IMR-90 (cell line): ENCODE results near the gene ANKRD33B. TPM values are rescaled to one million over a fixed set of nuclear protein-coding genes. Genes with fewer than 3 reads are reported as not detected.
A peak's percentile ranks its signal among the peaks of the same experiment; 100 is the strongest.
"Not testable (repeated sequence)": the region's sequence is repeated elsewhere in the genome, so short reads cannot be mapped to it uniquely, and the experiment has no call there.

Source experiments
- ATAC-seq: fragments of 200-7000 bp; cut with Tn5 transposase; 2 replicates; pipeline ENCODE4 v1.9.1; 2020; ENCODE audit warnings: low read depth, mild to moderate bottlenecking, moderate library complexity
- BruUV-seq: library from RNA; stranded (reverse); fragments of 400-500 nt; replicated peaks from 2 replicates; lab custom pipeline; 2021; lab: Mats Ljungman, UMichigan
- CTCF ChIA-PET: fragments of 300-600 bp; formaldehyde crosslinking; extraction: SDS; loops from one replicate; lab custom pipeline; 2021; ENCODE audit warnings: antibody characterized with exemption; lab: Yijun Ruan, JAX
- POLR2A ChIA-PET: fragments of 300-600 bp; sonication (Branson Sonifier 250); formaldehyde crosslinking; loops from one replicate; lab custom pipeline; 2022; ENCODE audit warnings: antibody characterized with exemption; ENCODE audit not compliant: unreplicated experiment; lab: Charles Lee
- DNase-seq: peaks from one replicate; pipeline ENCODE4 v3.0.0; 2013
- H2AFZ ChIP-seq: replicated peaks from 2 replicates; pipeline ENCODE3; 2013; ENCODE audit warnings: low read length, mild to moderate bottlenecking; ENCODE audit not compliant: poor library complexity
- H2AK5ac ChIP-seq: 2 replicates; pipeline ENCODE4 v1.6.1; 2013; ENCODE audit warnings: low read depth, low read length, inconsistent platforms
- H2AK9ac ChIP-seq: replicated peaks from 2 replicates; pipeline ENCODE3; 2013; ENCODE audit warnings: mild to moderate bottlenecking, low read depth, low read length, moderate library complexity; ENCODE audit not compliant: poor library complexity
- H2BK120ac ChIP-seq: 2 replicates; pipeline ENCODE4 v1.6.1; 2013; ENCODE audit warnings: low read depth, low read length, inconsistent platforms
- H2BK15ac ChIP-seq: 3 replicates; pipeline ENCODE4 v1.6.1; 2013; ENCODE audit warnings: low read depth, low read length, inconsistent platforms
- H2BK20ac ChIP-seq: 2 replicates; pipeline ENCODE4 v1.6.1; 2013; ENCODE audit warnings: low read depth, mild to moderate bottlenecking, inconsistent platforms, low read length, moderate library complexity
- H2BK5ac ChIP-seq: 2 replicates; pipeline ENCODE4 v1.6.1; 2013; ENCODE audit warnings: mild to moderate bottlenecking, low read depth, low read length, inconsistent platforms; ENCODE audit not compliant: poor library complexity, severe bottlenecking
- H3K14ac ChIP-seq: replicated peaks from 2 replicates; pipeline ENCODE4 v1.6.1; 2013; ENCODE audit warnings: low read depth, low read length, inconsistent platforms
- H3K18ac ChIP-seq: 2 replicates; pipeline ENCODE4 v1.6.1; 2013; ENCODE audit warnings: low read depth, low read length, control low read depth
- H3K23ac ChIP-seq: 2 replicates; pipeline ENCODE4 v1.6.1; 2013; ENCODE audit warnings: low read depth, low read length, inconsistent platforms
- H3K27ac ChIP-seq: 2 replicates; pipeline ENCODE4 v1.5.1; 2013; ENCODE audit warnings: mild to moderate bottlenecking, control low read depth, low read length; ENCODE audit not compliant: insufficient read depth
- H3K27me3 ChIP-seq: 2 replicates; pipeline ENCODE4 v1.6.1; 2013; ENCODE audit warnings: low read length; ENCODE audit not compliant: control insufficient read depth, insufficient read depth
- H3K36me3 ChIP-seq: 2 replicates; pipeline ENCODE4 v1.6.1; 2013; ENCODE audit warnings: low read length, mixed read lengths; ENCODE audit not compliant: control insufficient read depth, insufficient read depth
- H3K4ac ChIP-seq: 2 replicates; pipeline ENCODE4 v1.6.1; 2013; ENCODE audit warnings: low read depth, low read length, inconsistent platforms
- H3K4me1 ChIP-seq: 2 replicates; pipeline ENCODE4 v1.6.1; 2013; ENCODE audit warnings: low read length, mixed read lengths; ENCODE audit not compliant: control insufficient read depth, insufficient read depth
- H3K4me2 ChIP-seq: 2 replicates; pipeline ENCODE4 v1.6.1; 2013; ENCODE audit warnings: low read depth, mild to moderate bottlenecking, control low read depth, low read length, moderate library complexity
- H3K4me3 ChIP-seq: 2 replicates; pipeline ENCODE4 v1.5.1; 2013; ENCODE audit warnings: low read depth, mild to moderate bottlenecking, control low read depth, low read length, moderate library complexity; ENCODE audit not compliant: insufficient read depth
- H3K56ac ChIP-seq: 2 replicates; pipeline ENCODE4 v1.6.1; 2013; ENCODE audit warnings: low read length, inconsistent platforms; ENCODE audit not compliant: insufficient read depth; ENCODE audit errors: extremely low read depth
- H3K79me1 ChIP-seq, 2 experiments: 2 replicates each; pipeline ENCODE4 v1.6.1; 2013; ENCODE audit warnings: low read length in 2 of 2, inconsistent platforms in 1 of 2, low read depth in 1 of 2
- H3K9ac ChIP-seq: 2 replicates; pipeline ENCODE4 v1.6.1; 2013; ENCODE audit warnings: low read depth, low read length, control low read depth
- H3K9me1 ChIP-seq: 2 replicates; pipeline ENCODE4 v1.6.1; 2013; ENCODE audit warnings: low read length, inconsistent platforms; ENCODE audit not compliant: insufficient read depth
- H3K9me3 ChIP-seq: 2 replicates; pipeline ENCODE4 v1.6.1; 2013; ENCODE audit warnings: low read length; ENCODE audit not compliant: control insufficient read depth, insufficient read depth
- H4K20me1 ChIP-seq: 2 replicates; pipeline ENCODE4 v1.6.1; 2013; ENCODE audit warnings: low read length, inconsistent platforms; ENCODE audit not compliant: insufficient read depth
- H4K5ac ChIP-seq: 2 replicates; pipeline ENCODE4 v1.6.1; 2013; ENCODE audit warnings: mild to moderate bottlenecking, low read depth, low read length, control low read depth
- H4K8ac ChIP-seq, 2 experiments: 2 replicates each; pipeline ENCODE4 v1.6.1; 2013; ENCODE audit warnings: low read depth in 2 of 2, low read length in 2 of 2, control low read depth in 1 of 2, inconsistent platforms in 1 of 2
- H4K91ac ChIP-seq: 2 replicates; pipeline ENCODE4 v1.6.1; 2013; ENCODE audit warnings: low read depth, low read length, inconsistent platforms; ENCODE audit not compliant: insufficient read depth
- WGBS, 2 experiments: methylation state at CpG; one replicate each; pipeline versions ENCODE4 v1.1.5 to v1.1.7; 2013; ENCODE audit warnings: missing lambda C conversion rate in 2 of 2; ENCODE audit not compliant: insufficient read length in 1 of 2; ENCODE audit errors: extremely low coverage in 2 of 2; 5-methylcytosine and 5-hydroxymethylcytosine counted together
- dilution Hi-C: fragments of 300-500 bp; cut with HindIII; formaldehyde crosslinking; loops from one replicate; pipeline ENCODE4 v1.14.3; 2018; ENCODE audit warnings: low sequenced_read_pairs; ENCODE audit not compliant: unreplicated experiment
- in situ Hi-C: fragments of 300-500 bp; cut with MboI; formaldehyde crosslinking; loops from 3 replicates; pipeline ENCODE4 v1.14.3; 2019; ENCODE audit warnings: low sequenced_read_pairs, inconsistent platforms, mixed read lengths
- intact Hi-C: fragments of 100-400 bp; cut with micrococcal nuclease; formaldehyde crosslinking; loops from 2 replicates; pipeline ENCODE4 v1.10.0; 2022
- polyA plus RNA-seq, 3 experiments: library from polyadenylated mRNA; depleted of rRNA; stranded (reverse); fragments of >200 nt; gene quantifications; 2 replicates each; pipeline ENCODE4 v1.2.3, GENCODE V29; 2012; ENCODE audit warnings: low replicate concordance in 1 of 3
- total RNA-seq: library from RNA; depleted of rRNA; stranded (reverse); fragments of >200 nt; gene quantifications from 2 replicates; pipeline ENCODE4 v1.2.3, GENCODE V29; 2012

ANKRD33B gene
- total and polyA plus RNA-seq, 2 of the 4 experiments (the other 2 are of a cell fraction), result 2.5 to 3.3 TPM

- H2BK15ac ChIP-seq, H3K27me3 ChIP-seq, CTCF ChIA-PET, H2BK5ac ChIP-seq, H4K20me1 ChIP-seq, H3K9me1 ChIP-seq, H3K56ac ChIP-seq, H3K18ac ChIP-seq, H3K4me3 ChIP-seq, intact Hi-C loops, dilution Hi-C loops, H4K8ac ChIP-seq, H2BK120ac ChIP-seq, H4K5ac ChIP-seq, H3K14ac ChIP-seq, H3K27ac ChIP-seq, H3K4ac ChIP-seq, H3K9ac ChIP-seq, H3K36me3 ChIP-seq, ATAC-seq, H3K4me1 ChIP-seq, H2AK5ac ChIP-seq, POLR2A ChIA-PET, H2BK20ac ChIP-seq, H2AK9ac ChIP-seq, H3K4me2 ChIP-seq, H3K9me3 ChIP-seq, H2AFZ ChIP-seq, H3K79me1 ChIP-seq, in situ Hi-C loops, H4K91ac ChIP-seq, H3K23ac ChIP-seq, BruUV-seq: not testable (repeated sequence)
- peak; percentile 38 for DNase-seq
- 100% methylated on average over 3 of the region's 6 CpGs; no CpG with 5 or more reads in 1 of the 2 experiments for WGBS, 2 experiments
Measured at GRCh38 chr5:10664180-10664769, 100.4 kb downstream of the ANKRD33B start.
